Measurements from ENCODE around the gene TRAPPC5.

Gene TRAPPC5

DNA sequence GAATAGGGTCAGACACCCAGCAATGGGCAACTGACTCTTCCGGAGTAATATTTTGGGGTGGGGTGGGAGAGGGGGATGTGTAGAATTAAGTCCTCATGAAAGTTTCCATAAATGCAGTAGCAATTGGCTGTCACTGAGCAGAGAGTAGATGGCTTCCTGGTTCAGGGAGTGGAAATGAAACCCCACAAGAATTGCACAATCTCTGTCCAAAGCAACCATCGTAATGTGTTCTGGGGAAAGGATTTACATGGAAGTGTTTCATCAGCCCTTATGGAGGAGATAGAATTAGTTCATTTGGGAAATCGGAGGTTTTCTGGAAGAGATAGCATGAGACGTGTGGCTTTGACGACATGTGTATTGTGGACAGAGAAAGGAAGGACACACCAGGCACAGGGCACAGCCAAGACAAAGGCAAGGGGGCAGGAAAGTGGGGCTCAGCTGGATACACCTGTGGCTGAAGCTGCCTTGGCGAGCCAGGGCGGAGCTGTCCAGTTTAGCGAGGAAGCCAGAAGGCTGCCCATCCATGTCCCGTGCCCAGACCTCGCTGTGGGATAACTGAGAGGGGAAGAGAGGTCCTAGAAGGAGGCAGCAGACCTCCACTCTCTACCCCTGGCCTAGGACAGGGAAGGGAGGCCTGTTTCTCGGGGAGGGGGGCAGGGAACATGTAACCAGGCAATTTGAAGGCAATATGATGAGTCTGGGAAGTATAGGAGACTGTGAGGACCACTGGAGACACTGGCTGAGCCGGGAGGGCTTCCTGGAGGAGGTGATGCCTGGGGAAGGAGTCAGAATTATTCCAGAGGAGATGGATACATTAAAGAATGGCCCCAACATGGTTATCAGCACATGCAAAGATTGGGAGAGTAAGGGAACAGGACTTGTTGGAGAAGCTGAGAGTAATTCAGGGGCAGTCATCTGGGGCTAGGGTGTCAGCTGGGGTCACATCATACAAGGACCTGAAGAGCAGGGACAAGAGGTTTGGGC, 53.9 kb downstream of the TRAPPC5 start:
- no peak for DNase-seq

DNA sequence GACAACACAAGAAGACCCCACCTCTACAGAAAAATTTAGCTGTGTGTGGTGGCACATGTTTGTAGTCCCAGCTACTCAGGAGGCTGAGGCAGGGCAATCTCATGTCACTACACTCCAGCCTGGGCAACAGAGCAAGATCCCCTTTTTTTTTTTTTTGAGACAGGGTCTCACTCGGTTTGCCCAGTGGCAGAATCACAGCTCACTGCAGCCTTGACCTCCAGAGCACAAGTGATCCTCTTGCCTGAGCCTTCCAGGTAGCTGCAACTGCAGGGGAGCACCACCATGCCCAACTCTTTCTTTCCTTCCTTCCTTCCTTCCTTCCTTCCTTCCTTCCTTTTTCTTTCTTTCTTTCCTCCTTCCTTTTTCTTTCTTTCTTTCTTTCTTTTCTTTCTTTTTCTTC, 55.5 kb downstream of the TRAPPC5 start:
- no peak for DNase-seq

DNA sequence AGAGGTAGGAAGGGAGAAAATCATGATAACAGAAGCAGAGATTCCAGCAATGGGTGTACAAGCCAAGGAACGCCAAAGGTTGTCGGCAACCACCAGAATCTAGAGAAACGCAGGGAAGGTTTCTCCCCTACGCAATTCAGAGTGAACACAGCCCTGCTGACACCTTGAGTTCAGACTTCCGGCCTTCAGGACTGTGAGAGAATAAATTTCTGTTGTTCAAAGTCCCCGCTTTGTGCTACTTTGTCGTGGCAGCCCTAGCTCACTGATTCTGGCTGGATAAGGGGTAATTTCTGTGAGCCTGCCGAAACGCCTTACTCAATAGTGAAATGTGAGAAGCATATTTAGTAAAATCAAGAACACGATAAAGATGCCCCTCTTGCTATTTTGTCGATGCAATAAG, 56.6 kb downstream of the TRAPPC5 start:
- DNase-seq, result no peak
